Astrocyte of the hippocampus (primary cell): ENCODE data around the gene ADGRL1.
A peak's percentile ranks its signal among the peaks of the same experiment; 100 is the strongest.
"Not testable (repeated sequence)": the region's sequence is repeated elsewhere in the genome, so short reads cannot be mapped to it uniquely, and the experiment has no call there.

Experiments
- DNase-seq: peaks from one replicate; pipeline ENCODE4 v3.0.0; 2011; ENCODE audit warnings: low read depth, low spot score

Gene ADGRL1

DNA sequence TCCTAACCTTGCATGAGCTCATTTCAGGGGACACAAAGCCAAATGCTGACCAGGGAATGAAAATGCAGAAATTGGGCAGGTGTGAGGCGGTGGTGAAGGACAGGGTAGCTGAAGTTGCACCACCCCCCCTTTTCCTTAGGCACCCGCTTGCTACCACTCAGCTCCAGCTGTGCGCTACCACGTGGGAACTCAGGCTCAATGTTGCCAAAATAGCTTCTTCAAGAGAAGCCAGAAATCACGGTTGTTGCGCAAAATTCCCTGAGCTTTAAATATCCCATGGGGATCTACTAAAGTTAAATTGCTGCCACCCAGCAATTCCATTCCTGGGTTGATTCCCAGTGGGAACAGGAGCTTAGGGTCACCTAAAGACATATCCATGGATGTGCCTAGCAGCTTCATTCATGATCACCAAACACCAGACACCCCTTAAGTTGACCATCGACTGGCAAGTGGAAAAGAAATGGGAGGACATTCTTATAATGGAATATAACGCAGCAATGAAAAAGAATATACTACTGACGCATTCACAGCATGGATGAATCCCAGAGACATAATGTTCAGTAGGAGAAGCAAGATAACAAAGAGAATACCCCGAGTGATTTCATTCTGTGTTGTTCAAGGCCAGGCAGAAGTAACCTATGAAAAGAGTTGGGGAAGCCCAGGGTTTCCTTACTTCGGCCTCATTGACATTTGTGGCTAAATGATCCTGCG lies 12.8 kb upstream of the ADGRL1 start:
- DNase-seq: no peak

DNA sequence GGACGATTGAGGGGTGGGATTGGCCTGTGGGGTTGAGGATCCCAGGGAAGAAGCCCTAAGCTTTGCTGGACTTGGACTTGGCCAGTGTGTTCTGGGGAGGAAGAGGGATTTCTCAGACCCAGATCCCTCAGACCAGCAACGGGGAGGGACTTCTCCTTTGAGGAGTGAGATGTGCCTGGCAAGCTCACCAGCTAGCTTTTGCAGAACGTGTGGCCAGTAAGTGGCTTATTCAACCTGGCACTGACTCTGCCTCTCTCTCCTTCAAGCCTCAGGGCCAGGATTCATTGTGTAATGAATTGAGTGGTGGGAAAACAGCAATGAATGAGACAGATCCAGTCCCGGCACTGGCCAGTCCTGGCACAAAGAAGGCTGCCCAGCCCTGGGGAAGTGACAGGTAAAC lies 11.9 kb upstream of the ADGRL1 start:
- DNase-seq: not testable (repeated sequence)

DNA sequence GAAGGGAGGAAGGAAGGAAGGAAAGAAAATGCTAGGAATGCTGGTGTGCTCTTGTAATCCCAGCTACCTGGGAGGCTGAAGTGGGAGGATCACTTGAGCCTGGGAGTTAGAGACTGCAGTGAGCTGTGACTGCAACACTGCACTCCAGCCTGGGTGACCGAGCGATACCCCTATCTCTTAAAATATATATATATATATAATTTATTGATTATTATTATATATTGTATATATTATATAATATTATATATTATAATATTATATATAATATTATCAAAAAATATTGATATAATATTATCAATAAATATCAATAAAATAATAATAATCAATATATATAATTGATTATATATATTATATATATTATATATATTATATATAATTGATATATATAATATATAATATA lies 8.6 kb upstream of the ADGRL1 start:
- no peak for DNase-seq

DNA sequence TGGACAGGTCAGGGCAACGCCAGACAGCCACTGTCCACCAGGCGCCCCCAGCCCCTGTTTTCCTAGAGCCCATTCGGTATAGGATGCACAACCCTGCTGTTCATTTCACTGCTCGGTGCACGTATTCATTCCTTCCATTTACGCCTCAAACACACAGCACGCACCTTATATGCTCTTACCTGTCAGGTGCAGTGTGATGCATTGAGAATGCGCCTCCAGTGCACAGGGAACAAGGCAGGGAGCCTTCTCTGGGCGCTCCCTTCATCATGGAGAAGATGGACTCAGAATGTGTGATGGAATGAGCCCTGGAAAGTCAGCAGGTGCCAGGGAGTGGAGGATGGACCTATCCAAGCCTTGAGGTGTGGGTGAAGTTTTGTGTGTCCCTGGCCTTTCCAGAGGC lies 4.2 kb upstream of the ADGRL1 start:
- not testable (repeated sequence) for DNase-seq

DNA sequence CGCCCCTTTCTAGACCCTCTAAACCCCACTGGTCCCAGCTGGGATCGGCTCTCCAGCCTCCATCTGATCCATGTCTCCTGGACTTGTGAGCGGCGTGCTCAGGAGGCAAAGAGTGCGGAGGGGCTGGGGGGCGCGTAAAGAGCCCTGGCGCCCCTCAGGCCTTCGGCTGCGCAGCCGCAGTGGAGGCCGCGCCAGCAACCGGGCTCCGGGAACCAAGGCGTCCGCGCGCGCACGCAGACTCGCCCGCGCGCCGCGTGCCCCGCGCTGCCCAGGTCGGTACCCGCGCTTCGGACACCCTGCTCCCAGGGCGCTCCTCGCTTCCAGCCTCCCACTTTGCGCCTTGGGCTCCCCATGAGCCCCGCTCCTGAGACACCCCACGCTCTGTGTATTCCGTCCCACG lies 3.4 kb upstream of the ADGRL1 start:
- DNase-seq: not testable (repeated sequence)

DNA sequence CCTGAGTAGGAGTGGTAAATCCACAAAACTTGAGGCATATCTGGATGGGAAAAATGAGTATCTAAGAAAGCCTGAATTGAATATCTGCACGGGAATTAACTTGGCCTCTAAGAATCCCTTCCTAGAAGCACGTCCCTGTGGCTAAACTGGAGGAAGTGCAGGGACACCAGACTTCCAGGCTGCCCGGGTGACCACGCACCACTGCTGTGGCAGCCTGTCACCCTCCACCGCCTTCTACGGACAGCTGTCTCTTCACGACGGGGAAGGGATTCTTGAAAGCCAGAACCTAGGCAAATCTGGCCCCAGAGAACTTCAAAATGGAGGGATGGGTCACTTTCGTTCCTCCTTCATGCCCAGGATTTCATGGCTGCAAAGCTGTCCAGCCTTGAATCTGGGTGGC lies 2.5 kb upstream of the ADGRL1 start:
- not testable (repeated sequence) for DNase-seq

DNA sequence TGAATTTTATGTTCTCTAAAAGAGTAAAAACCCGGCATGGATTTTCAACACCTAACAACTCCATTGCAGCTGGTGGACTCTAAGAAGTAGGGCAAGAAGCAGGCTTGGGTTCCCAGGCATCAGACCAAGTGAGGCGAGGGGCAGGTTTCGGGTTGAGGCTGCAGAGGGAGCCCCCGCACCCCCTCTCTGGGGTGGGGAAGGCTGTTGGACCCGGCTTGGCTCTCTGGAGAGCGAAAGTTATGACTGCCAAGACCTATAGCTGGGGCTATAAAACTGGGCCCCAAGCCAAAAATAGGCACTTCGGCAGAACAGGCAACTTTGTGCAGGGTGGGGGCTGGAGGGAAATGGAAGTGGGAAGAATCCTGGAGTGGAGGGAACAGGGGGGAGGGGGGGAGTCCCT lies 1.8 kb upstream of the ADGRL1 start:
- DNase-seq: not testable (repeated sequence)

DNA sequence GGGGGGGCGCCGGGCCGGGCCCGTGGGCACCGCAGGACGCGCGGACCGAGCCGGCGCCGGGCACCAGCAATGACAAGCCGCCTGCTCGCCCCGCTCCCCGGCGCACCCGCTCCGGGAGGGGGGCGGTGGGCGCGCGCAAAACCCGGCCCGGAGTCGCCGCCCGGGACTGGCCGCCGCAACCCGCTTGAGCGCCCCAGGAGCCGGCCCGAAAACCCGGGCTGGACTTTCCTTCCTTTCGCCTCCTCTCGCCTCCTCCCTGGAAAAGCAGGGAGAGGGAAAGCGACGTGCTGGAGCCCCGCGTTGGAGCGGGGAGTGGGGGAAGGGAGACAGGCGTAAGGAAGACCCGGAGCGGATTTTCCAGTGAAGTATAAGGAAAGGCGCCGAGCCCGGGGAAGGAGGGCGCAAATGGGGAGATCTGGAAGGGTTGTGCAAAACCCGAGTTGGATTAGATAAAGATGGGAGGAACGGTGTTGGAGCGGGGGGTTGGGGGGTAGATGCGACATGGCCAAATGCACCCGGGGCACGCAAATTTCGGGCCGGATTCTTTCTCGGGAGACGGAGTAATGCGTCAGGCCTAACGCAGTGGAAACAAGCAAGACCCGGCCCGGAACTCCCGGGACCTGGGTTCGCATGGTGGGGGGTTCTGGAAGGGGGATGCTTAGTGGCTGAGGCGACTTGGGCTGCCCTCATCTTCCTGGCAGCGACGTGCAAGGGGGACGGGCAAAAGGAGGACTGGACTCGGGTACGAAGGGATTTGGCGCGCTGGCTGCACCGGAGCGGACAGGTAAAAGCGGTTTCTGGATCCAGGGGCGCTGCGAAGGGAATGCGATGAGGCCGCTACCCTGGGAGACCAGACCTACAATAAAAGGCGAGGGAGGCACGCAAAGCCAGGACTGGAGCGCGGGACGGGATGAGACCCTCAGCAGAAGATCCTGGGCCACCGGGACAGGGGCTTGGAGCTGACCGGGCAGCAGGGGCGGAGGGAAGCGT lies 1.1 kb upstream of the ADGRL1 start:
- peak; percentile 97 for DNase-seq

DNA sequence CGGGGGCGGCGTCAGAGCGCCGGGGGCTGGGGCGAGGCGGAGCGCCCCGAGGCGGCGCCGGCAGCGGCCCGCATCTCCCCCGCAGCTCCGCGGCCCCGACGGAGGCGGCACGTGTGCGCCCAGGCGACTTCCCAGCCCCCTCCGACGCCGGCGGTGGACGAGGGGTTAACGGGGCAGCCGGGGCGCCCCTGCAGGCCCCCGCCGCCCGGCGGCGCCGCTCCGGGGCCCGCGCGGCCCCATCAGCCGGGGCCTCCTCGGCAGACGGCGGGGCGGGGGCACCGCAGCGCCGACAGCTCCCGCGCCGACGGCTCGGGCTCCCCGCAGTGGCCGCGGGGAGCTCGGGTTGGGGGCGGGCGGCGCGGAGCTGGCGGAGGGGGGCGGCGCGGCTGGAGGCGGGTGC lies 339 bp upstream of the ADGRL1 start:
- DNase-seq: not testable (repeated sequence)

DNA sequence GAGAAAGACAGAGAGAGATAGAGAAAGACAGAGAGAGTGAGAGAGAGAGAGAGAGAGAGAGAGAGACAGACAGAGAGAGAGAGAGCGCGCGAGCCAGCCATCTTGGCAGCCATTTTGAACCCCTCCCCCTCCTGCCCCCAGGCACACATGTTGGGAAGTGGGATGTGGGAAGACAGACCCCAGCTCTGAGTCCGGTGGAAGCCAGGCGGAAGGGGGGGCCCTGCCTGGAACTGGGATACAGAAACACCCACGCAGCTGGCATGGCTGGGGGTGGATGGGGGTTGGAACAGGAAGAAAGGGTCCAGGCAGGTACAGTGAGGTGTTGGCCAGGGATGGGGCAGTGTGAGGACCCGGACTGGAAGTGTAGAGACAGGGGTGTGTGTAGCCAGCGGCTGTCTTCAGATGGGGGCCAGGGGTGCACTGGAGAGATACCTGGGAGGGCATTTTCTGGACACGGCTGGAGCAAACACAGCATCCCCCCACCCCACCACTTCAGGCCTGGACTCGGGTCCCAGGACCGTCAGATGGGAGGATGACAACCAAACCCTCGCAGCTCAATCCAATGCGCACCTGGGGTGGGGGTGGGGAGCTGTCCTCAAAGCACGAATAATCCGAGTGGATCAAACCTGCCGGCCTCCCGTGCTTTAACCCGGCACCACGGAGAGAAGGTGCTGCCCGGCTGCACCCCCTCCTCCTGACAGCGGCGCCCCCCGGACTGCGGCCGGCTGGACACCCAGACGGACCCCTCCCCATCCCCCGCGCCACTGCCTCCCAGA lies 1.1 kb downstream of the ADGRL1 start:
- not testable (repeated sequence) for DNase-seq

DNA sequence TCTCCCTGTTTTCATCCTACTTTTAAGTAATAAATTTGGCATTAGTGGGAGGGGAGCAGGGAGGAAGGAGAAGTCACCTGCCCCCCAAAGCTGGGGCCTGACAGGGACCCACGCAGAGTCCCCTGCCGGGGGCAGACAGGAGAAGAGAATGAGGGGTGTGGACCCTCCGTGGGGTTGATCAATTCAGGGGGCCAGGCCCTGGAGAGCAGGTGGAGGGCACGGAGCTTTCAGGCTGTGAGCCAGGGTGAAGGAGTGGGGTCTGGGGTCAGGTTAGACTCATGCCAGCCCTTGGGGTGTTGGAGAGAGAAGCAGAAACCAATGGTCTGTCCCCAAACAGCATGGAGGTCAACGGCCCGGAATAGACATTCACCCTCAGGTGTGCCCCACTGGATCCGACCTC lies 1.8 kb downstream of the ADGRL1 start:
- not testable (repeated sequence) for DNase-seq

DNA sequence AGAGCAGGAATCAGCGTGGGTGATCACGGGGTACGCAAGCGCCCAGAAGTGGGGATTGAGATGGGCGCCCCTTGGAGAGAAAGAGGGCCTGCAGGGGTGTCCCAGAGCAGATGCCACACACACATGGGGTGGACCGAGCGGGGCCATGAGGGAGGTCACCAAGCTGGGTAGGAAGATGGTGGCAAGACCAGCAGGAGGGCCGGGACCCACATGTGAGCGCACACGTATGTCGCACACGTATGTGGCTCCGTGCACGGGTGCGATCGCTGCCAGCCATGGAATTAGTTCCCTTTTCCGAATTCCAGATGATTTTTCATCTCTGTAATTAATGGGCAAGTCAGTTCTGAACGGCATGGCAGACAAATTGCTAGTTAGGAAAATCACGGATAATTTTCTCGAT lies 2.2 kb downstream of the ADGRL1 start:
- not testable (repeated sequence) for DNase-seq

DNA sequence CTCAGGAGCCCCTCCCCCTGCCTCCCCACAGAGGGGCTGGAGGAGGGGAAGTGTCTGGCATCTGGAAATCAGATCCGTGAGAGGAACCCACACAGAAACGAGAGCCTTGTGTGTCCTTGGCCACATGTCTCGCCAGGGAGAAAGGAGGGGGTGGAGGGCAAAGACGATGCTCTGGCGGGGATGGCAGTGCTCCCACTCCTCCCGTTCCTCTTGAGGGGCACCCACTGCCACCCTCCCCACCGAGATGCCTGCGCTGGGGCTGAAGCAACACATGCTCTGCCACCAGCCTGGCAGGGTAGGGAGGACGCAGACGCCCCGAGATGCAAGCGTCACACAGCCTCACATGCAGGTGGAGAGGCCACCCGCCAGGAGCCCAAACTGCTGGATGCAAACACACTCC lies 2.8 kb downstream of the ADGRL1 start:
- DNase-seq: no peak

DNA sequence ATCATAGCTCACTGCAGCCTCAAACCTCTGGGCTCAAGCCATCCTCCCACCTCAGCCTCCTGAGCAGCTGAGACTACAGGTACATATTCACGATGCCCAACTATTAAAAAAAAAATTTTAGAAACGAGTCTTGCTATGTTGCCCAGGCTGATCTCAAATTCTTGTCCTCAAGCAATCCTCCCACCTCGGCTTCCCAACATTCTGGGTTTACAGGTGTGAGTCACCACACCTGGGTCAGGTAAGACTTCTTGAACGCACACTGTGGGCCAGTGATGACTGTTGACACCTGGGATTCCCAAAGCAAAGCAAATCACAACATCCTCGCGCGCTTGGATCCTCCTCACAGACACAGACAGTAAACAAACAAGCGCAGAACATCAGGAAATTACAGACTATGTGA lies 4.5 kb downstream of the ADGRL1 start:
- DNase-seq: not testable (repeated sequence)

DNA sequence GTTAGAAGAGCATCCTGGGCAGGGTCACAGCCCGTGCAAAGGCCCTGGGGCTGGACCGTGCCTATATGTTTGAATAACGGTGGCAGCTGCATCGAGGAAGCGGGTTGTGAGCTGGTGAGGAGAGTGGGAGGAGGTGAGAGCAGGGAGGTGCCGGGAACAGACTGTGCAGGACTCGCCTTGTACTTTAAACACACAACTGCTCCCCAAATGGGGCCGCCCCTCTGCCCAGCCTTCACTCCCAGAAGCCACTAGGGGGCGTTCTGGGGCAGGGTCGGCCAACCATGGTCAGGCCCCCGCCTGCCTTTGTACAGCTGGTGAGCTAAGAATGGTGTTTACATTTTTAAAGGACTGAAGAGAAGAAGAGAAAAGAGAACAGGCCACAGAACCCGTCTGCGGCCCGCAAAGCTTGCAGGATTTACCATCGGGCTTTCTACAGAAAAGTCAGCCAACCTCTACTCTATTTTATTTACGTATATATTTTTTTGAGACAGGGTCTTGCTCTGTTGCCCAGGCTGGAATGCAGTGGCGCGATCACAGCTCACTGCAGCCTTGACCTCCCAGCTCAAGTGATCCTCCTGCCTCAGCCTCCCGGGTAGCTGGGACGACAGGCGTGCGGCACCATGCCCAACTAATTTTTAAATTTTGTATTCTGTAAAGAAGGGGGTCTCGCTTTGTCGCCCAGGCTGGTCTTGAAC lies 5.7 kb downstream of the ADGRL1 start:
- peak; percentile 45 for DNase-seq

DNA sequence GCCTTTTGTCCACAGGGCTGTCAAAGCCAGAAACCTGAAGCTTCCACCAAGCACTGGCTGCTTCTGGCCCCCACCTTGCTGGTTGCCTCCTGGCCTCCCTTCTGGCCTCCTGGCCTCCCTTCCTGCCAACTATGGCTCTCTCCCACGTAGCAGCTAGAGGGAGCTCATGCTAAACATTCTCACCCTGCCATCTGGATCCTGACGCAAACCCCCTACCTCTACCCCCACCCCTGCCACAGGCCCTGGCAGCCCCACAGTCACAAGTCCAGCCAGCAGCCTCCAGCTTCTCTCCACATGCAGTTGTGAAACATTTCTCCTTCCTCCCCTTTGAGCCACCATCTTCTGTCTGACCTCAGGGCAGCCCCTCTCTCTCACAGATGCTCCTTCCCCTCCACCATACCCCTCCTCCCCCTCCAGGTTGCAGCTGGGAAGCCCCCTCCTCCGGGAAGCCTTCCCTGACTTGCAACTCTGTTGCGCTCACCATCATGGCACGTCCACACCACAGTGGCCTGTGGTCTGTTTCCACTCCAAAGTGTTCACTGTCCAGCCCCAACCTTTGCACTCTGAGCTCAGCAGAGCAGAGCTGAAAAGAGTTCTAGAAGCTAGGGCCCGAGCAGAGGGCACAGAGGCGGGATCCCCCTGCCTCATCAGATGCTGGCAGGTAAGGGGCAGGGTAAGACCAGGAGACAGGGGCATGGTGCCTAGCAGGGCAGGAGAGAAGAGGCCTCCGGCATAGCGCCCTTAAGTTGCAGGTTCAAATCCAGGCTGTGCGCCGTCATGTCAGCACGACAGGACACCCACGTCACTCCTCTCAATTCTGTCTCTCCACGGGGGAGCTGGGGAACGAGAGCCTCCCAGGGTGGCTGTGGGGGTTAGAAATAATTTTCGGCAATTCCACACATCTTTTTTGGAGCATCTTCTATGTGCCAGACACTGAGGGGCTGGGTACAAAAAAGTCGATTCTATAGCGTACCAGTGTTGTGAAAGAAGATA lies 7.3 kb downstream of the ADGRL1 start:
- DNase-seq: no peak

DNA sequence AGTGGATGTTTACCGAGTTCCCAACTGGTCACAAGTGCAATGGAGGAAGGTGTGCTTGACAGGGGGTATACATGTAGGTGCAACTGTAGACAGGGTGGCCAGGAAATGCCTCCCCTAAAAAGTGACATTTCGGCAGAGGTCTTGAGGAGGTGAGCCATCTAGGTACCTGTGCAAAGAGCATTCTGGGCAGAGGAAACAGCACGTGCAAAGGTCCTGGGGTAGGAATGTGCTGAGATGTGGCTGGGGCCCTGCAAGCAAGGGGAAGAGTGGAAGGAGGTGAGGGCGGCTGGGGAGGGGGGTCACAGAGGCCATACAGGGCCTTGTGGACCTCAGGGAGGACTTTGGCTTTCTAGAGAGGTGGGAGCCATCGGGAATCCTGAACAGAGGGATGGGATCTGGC lies 8.1 kb downstream of the ADGRL1 start:
- DNase-seq: no peak

DNA sequence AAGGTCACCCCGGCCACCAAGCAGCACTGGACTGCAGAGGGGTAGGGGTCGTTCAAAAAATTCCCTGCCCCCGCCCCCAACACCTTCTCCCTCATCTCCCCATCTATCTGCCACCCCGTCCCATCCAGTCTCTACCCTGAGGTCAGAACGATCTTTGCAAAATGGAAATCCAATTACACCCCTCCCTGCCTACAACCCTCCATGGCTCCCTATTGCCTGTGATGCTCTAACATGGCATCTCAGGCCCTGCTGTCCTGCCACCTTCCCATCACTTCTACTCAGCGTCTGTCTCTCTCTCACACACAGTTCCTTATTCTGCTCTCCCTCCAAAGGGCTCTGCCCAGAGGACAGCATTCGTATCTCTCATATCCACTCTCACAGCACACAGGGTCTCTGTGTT lies 8.7 kb downstream of the ADGRL1 start:
- not testable (repeated sequence) for DNase-seq

DNA sequence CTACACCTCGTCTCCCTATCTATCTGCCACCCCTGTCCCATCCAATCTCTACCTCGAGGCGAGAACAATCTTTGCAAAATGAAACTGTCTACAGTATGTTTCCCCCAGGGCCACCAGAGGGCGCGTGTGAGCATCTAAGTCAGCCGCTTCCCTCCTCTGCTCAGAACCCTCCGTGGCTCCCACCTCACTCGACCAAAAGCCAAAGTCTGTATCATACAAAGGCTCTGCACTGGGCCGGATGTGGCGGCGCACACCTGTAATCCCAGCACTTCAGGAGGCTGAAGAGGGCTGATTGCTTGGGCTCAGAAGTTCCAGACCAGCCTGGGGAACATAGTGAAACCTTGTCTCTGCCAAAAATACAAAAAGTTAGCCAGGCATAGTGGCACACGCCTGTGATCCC lies 9.9 kb downstream of the ADGRL1 start:
- peak; percentile 65 for DNase-seq

DNA sequence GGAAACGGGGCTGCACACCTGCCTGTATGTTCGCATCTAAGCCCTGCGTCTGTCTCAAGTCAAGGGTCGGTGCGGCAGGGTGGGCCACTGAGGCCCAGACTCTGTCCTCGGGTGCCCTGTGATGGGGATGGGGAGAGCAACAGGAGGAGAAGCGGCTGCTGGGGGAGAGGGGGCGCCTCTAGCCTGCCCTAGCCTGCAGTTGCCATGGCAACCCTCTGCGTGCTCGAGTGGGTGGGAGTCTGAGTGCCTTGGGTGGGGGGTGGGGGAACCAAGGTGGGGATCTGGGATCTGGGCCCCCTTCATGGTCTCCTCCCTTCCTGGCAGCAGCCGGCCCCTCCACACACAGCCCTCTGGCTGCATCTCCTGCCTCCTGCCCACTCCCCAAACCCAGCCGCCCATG lies 10.8 kb downstream of the ADGRL1 start:
- not testable (repeated sequence) for DNase-seq
